ENCODE data around the gene TNRC6B.

GRCh38 chr22:40325315-40325714 lies 147.6 kb downstream of the TNRC6B start:
- no peak for TF ChIP-seq ZNF383 (CRISPR knock-in tag; IDR thresholded peaks at IDR 0.05; ENCODE audit: borderline replicate concordance)
- TF ChIP-seq HNRNPK (IDR thresholded peaks at IDR 0.05; ENCODE audit: low read depth, low read length, poor library complexity, severe bottlenecking) = no peak
- no peak for TF ChIP-seq PAX8 (CRISPR knock-in tag; IDR thresholded peaks at IDR 0.05; ENCODE audit: borderline replicate concordance)
